H1 (cell line): ENCODE results near the gene GTF2F2. TPM values are rescaled to one million over a fixed set of nuclear protein-coding genes. Genes with fewer than 3 reads are reported as not detected.

Experiments
- CHD2 ChIP-seq: IDR thresholded peaks from 2 replicates; pipeline ENCODE4 v1.6.1; 2012; ENCODE audit warnings: low read length, improper control_type of control experiment
- POU5F1 ChIP-seq: IDR thresholded peaks from 2 replicates; pipeline ENCODE4 v1.6.1; 2011; ENCODE audit warnings: low read depth, mild to moderate bottlenecking, low read length, moderate library complexity
- polyA plus RNA-seq, 7 experiments: library from polyadenylated mRNA; depleted of rRNA in 3 of 7; stranded (reverse) in 5 of 7; unstranded in 2 of 7; fragments of >200 nt in 5 of 7; fragments of 200-250 nt in 2 of 7; gene quantifications; 1 replicate in 5 of 7; 2 replicates in 1 of 7; 4 replicates in 1 of 7; pipeline versions ENCODE4 v1.2.1 to v1.2.3, GENCODE V29; 2011 to 2013; ENCODE audit warnings: missing spikeins in 2 of 7, mixed read lengths in 2 of 7
- total RNA-seq: library from RNA; stranded (reverse); fragmentation: NEBNext Ultra II Directional; extraction: Animal tissue kit (Norgen Biotek cat#: 25700); gene quantifications from 2 replicates; pipeline ENCODE4 v1.2.1, GENCODE V29; 2021
- TF ChIP-seq, protein P1 (sequence below), 3 experiments: IDR thresholded peaks; 1 replicate in 2 of 3; 2 replicates in 1 of 3; pipeline versions ENCODE4 v1.5.1 to v1.6.1; 2011; ENCODE audit warnings: low read length in 3 of 3, mild to moderate bottlenecking in 3 of 3, inconsistent platforms in 2 of 3, low read depth in 1 of 3, moderate library complexity in 1 of 3; ENCODE audit not compliant: insufficient read depth in 1 of 3; ENCODE audit errors: control extremely low read depth in 1 of 3

GTF2F2 gene
- total and polyA plus RNA-seq, 2 of the 8 experiments (the other 6 are each of a cell fraction or from before 2014, with no cell fraction given): 10.8 to 31.1 TPM

DNA sequence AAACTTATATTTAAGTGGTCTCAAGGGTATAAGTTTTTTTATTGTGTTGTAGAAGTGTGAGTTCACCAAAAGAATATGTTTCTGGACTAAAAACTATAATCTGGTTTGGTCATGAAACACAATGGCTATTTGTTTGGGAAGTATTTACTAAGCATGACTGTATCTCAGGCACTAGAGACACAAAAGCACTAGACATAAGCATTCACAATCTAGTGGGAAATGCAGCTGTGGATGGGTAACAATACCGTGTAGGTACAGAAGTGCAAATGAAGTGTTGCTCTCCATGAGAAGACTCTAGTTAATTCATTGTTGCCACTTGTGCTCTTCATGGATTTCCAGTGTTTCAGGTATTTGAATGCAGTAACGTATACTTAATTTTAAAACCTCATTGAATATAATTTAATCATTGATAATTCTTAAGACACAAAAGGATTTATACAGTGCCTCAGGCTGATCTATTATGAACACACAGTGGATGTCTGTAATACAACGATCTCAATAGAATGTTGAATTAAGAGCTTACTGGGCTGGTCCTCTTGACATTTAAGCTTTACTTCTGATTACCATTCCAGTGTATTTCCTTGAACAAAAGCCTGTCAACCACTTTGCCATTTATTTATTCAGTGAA lies 169.7 kb downstream of the GTF2F2 start (continued):
- TF ChIP-seq, protein P1, sequence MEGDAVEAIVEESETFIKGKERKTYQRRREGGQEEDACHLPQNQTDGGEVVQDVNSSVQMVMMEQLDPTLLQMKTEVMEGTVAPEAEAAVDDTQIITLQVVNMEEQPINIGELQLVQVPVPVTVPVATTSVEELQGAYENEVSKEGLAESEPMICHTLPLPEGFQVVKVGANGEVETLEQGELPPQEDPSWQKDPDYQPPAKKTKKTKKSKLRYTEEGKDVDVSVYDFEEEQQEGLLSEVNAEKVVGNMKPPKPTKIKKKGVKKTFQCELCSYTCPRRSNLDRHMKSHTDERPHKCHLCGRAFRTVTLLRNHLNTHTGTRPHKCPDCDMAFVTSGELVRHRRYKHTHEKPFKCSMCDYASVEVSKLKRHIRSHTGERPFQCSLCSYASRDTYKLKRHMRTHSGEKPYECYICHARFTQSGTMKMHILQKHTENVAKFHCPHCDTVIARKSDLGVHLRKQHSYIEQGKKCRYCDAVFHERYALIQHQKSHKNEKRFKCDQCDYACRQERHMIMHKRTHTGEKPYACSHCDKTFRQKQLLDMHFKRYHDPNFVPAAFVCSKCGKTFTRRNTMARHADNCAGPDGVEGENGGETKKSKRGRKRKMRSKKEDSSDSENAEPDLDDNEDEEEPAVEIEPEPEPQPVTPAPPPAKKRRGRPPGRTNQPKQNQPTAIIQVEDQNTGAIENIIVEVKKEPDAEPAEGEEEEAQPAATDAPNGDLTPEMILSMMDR (IDR thresholded peaks at IDR 0.05; ENCODE audit: control extremely low read depth in 1 of 3, insufficient read depth in 1 of 3, low read depth in 1 of 3, low read length in 3 of 3): no peak
- TF ChIP-seq POU5F1: no peak
- TF ChIP-seq CHD2: no peak
